DOHH2 (cell line): ENCODE results near the gene ENTPD1.
"Not testable (repeated sequence)": the region's sequence is repeated elsewhere in the genome, so short reads cannot be mapped to it uniquely, and the experiment has no call there.

Source experiments
- EZH2phosphoT487 ChIP-seq: fragments of 200-600 bp; sonication (generic); IDR thresholded peaks from 2 replicates; pipeline ENCODE4 v1.6.1; 2017; ENCODE audit warnings: borderline replicate concordance, mild to moderate bottlenecking, antibody characterized with exemption, low read length, moderate library complexity, mixed read lengths
- TF ChIP-seq, protein P1 (sequence below): fragments of 200-600 bp; sonication (generic); IDR thresholded peaks from one replicate; pipeline ENCODE4 v1.5.1; 2014; ENCODE audit warnings: antibody characterized with exemption, mild to moderate bottlenecking, low read depth, low read length; ENCODE audit not compliant: poor library complexity, severe bottlenecking

- TF ChIP-seq, protein P1, sequence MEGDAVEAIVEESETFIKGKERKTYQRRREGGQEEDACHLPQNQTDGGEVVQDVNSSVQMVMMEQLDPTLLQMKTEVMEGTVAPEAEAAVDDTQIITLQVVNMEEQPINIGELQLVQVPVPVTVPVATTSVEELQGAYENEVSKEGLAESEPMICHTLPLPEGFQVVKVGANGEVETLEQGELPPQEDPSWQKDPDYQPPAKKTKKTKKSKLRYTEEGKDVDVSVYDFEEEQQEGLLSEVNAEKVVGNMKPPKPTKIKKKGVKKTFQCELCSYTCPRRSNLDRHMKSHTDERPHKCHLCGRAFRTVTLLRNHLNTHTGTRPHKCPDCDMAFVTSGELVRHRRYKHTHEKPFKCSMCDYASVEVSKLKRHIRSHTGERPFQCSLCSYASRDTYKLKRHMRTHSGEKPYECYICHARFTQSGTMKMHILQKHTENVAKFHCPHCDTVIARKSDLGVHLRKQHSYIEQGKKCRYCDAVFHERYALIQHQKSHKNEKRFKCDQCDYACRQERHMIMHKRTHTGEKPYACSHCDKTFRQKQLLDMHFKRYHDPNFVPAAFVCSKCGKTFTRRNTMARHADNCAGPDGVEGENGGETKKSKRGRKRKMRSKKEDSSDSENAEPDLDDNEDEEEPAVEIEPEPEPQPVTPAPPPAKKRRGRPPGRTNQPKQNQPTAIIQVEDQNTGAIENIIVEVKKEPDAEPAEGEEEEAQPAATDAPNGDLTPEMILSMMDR = not testable (repeated sequence)
- TF ChIP-seq EZH2phosphoT487 = not testable (repeated sequence)
Observed at GRCh38 chr10:95777638-95778037, 21.7 kb downstream of the ENTPD1 start.
